RWPE1 (cell line): Measurements from ENCODE around the gene TCTN2.

ENCODE experiments used
- CTCF ChIA-PET: fragments of 350-600 bp; sonication (Branson Sonifier 250); formaldehyde crosslinking; extraction: SDS; loops from one replicate; lab custom pipeline; 2021; lab: Yijun Ruan, JAX
- POLR2A ChIA-PET: fragments of 400-600 bp; formaldehyde crosslinking; extraction: SDS; loops from one replicate; lab custom pipeline; 2020; ENCODE audit warnings: antibody characterized with exemption; ENCODE audit not compliant: low non-redundant PET; lab: Yijun Ruan, JAX
- DNase-seq: peaks from one replicate; pipeline ENCODE4 v3.0.0; 2012; ENCODE audit warnings: low spot score
- H3K27ac ChIP-seq: fragments of 450-650 bp; 2 replicates; pipeline ENCODE4 v1.5.1; 2017
- CTCF ChIP-seq: fragments of 450-650 bp; conservative IDR thresholded peaks from 2 replicates; pipeline ENCODE4 v1.5.1; 2017; ENCODE audit warnings: low read depth, mild to moderate bottlenecking

TCTN2 gene

GRCh38 chr12:123696646-123697045 lies 25.7 kb downstream of the TCTN2 start:
- no peak for DNase-seq
- CTCF ChIA-PET: interaction anchor here (0.6 to 0.8 kb wide), 2 partner anchors 31 to 412 kb away, joined by 3 to 4 read pairs; no protein-coding TSS in a partner anchor
- no peak for TF ChIP-seq CTCF
- H3K27ac ChIP-seq: no peak overlapping the region
- POLR2A ChIA-PET: no interaction called here

GRCh38 chr12:123705935-123706334 lies 35.0 kb downstream of the TCTN2 start:
- no peak for DNase-seq
- no peak for TF ChIP-seq CTCF
- ChIA-PET CTCF (no interaction called here), POLR2A (no interaction called here)
- no peak overlapping the region for H3K27ac ChIP-seq

GRCh38 chr12:123707466-123707865 lies 36.6 kb downstream of the TCTN2 start:
- CTCF ChIA-PET: no interaction called here
- H3K27ac ChIP-seq: no peak overlapping the region
- TF ChIP-seq CTCF: no peak
- no peak for DNase-seq
- POLR2A ChIA-PET: no interaction called here

- H3K27ac ChIP-seq: peak overlapping the region; percentile 76
- POLR2A ChIA-PET: interaction anchor here (0.5 kb wide), 1 partner anchor 129 kb away, joined by 4 read pairs; no protein-coding TSS in a partner anchor
- TF ChIP-seq CTCF: no peak
- CTCF ChIA-PET: interaction anchor here (0.6 to 1.1 kb wide), 3 partner anchors 31 to 480 kb away, joined by 3 to 5 read pairs (median 3); partner anchors contain the start of genes MPHOSPH9 and MTRFR
- DNase-seq: no peak
Measured at GRCh38 chr12:123712780-123713319, 41.9 kb downstream of the TCTN2 start.

GRCh38 chr12:123713398-123713797 lies 42.5 kb downstream of the TCTN2 start:
- POLR2A ChIA-PET: interaction anchor here (0.5 kb wide), 1 partner anchor 130 kb away, joined by 4 read pairs; no protein-coding TSS in a partner anchor
- no peak for DNase-seq
- no peak for TF ChIP-seq CTCF
- CTCF ChIA-PET: no interaction called here
- no peak overlapping the region for H3K27ac ChIP-seq

GRCh38 chr12:123713823-123714585 lies 43.1 kb downstream of the TCTN2 start:
- POLR2A ChIA-PET: no interaction called here
- DNase-seq: no peak
- H3K27ac ChIP-seq: no peak overlapping the region
- TF ChIP-seq CTCF: no peak
- CTCF ChIA-PET: no interaction called here
